NB4 (cell line): ENCODE results near the gene ZFYVE21.

Experiments used
- CTCF ChIP-seq: IDR thresholded peaks from one replicate; pipeline ENCODE4 v1.5.1; 2012; ENCODE audit warnings: low read depth, low read length
- MAX ChIP-seq: IDR thresholded peaks from 2 replicates; pipeline ENCODE4 v1.6.1; 2011; ENCODE audit warnings: low read depth, low read length

GRCh38 chr14:103765526-103765925 is 49.9 kb downstream of the ZFYVE21 start:
- TF ChIP-seq MAX (no peak), CTCF (no peak)
